ENCODE data around the gene LBH.
A peak's percentile ranks its signal among the peaks of the same experiment; 100 is the strongest.
"Not testable (repeated sequence)": the region's sequence is repeated elsewhere in the genome, so short reads cannot be mapped to it uniquely, and the experiment has no call there.

The LBH gene

DNA sequence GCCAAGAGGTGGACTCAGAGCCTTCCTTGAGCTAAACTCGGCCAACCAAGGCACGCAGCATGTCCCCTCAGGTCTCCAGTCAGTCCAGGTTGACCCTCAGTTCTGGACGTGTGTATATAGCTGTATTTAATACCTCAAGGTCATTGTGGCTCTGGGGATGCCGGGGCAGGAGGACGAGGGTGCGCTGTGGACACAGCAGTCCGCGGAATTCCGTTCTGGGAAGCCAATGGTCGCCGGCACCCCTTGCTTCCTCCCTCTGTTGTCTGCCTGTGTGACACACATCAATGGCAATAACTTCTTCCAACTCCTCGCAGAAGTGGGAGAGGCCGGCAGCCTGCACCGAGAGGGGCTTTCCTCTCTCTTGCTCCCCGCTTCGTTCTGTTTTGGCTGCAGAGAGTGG is 27.7 kb downstream of the LBH start:
- no peak for DNase-seq

DNA sequence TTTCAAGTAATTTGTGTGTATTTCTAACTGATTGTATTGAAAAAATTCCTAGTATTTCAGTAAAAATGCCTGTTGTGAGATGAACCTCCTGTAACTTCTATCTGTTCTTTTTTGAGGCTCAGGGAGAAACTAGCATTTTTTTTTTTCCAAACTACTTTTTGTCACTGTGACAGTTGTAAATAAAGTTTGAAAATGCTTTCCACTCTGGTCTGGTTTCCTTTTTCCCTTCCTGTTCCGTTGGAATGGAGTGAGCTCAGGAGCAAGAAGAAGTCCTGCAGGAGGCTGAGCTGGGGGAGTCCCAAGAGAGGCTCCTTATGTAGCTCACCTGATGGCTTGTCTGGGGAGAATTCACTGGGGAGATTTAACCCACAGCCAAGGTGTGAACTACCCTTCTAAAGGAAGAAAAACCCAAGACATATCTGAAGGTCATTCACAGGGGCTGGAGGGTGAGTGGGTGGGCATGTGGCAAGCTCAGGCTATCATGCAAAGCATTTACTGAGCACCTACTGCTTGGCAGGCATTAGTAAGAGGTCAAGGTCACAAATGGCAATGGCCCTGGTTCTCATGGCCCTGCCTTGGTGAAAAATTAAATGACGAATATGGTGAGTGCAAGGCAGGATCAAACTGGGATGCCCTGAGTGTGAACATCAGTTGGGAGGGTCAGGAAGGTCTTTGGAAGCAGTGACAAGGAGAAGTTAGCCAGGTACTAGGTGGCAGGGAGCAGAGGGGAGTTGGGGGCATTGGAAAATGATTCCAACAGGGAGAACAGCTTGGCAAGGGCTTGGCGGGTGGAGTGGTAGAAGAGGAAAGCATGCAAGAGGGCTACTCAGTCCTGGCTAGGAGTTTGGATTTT is 28.7 kb downstream of the LBH start:
- DNase-seq = no peak

DNA sequence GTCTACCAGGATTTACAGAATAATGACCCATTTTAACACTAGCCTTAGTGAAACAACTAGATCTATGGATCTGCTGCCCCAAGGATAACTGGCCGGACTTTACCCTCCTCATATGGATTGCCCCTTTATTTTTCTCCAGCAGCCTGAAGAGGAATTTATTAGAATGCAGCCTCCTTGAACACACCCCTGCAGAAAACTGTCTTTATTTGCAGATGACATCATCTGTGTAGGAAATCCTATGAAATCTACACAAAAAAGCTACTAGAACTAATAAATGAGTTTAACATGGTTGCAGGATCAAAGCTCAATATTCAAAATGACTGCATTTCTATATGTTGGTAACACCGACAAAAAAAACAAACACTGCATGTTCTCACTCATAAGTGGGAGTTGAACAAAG is 29.6 kb downstream of the LBH start:
- DNase-seq = no peak

- DNase-seq = no peak
Observed at GRCh38 chr2:30261695-30262211, 30.4 kb downstream of the LBH start.

DNA sequence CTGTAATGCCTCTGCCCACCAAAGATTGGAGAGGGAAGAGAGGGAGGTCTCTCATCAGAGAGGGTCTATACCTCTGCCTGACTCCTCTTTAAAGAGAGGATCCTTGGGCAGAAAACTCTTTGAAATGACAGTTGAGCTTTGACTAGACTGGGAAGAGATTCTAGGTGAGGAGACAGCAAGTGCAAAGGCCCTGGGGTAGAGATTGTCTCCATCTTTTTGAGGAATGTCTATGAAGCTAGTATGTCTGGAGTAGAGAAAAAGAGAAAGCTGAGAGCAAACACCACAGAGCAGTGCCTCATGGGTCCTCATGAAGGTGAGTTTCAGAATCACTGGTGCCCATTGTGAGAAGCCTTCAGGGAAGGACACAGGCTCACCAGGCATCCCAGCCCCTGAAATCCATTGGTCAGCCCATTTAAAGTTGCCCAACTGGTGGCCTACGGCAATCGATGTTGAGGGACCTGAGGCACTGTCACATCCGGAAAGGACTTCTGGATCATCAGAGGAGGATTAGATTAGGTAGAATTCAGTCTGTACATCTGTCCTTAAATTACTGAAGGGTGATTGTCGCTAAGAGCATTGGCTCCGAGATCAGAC is 31.5 kb downstream of the LBH start:
- DNase-seq = no peak

DNA sequence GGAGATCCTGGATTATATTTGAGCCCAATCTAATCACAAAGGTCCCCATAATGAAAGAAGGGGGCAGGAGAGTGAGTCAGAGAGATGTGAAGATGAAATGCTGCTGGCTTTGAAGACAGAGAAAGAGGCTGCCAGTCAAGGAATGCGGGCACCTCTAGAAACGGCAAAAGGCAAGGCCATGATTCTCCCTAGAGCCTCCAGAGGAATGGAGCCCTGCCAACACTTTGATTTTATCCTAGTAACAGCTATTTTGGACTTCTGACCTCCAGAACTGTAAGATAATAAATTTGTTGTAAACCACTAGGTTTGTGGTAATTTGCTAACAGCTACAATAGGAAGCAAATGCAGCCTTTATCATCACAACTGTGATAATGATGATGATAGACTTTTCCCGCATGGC is 32.9 kb downstream of the LBH start:
- no peak for DNase-seq

DNA sequence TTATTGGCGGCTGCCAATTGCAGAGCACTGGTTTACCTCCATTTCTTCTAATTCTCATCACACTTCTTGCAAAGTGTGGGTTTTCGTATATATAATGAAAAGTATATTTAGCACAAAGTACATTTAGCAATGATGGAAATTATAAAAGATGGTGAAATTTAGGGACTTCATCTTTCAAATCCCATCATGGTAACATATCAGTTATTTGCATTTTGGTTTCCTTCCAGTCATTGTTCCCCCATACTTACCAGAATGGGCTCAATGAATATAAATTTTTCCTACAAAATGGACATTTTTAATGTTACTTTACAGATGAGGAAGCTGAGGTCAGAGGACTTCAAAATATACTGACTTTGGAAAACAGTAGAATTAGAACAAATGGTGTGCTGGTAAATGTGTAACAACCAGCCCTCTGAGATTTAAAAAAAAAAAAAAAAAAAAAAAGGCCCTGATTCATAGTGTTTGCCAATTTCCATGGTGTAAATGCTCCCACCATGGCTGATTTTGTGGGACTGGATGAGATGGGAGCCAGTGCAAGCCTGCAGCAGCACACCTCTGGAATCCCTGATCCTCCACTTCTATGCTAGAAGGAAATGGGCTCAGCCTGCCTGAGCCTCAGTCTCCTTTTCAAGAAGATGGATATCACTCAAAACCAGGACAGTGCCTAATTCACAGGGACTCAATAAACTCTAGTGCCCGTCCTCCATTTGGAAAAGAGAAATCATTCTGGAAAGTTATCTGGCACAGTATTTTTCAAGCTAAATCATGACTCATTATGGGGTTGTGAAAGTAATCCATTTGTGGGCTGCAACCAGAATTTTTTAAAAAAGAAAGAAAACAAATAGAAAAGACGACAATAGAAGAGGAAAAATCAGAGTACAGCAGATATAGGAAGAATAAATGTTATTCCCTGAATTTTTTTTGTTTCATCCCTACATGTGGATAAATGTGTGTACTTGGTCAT is 34.0 kb downstream of the LBH start:
- DNase-seq = no peak

- DNase-seq = peak in 1 of 2 experiments; percentile 49
Observed at GRCh38 chr2:30266051-30266621, 34.8 kb downstream of the LBH start.

GRCh38 chr2:30266705-30267104 is 35.4 kb downstream of the LBH start:
- no peak for DNase-seq

DNA sequence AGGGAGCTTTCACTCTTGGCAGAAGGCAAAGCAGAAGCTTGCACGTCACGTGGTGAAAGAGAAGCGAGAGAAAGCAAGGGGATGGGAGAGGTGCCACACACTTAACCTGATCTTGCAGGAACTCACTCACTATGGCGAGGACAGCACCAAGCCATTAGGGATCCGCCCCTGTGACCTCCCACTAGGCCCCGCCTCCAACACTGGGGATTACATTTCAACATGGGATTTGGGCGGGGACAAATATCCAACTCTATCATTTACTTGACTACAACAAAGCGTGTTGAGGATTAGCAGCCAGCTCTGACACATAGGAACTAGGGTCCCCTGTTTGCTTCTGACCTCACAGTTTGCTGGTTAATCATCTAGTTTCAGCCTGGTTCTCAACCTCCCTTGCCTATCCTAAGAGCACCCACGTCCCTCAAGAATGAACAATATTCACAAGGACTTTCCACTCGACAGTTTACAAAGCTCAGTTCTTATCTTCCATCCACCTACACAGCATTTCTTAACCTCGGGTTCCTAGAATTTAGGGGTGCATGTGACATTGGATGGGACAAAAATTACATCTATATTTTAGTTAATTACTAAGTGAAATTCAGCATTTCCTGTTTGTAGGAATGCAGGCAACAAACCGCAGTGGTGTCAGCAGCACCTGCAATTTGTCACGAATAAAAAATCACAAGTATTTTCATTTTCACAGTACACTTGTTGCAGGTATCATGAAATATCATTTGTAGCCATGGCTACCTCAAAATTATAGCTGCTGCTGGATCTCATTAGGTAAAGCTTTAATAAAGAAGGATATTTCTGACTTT is 36.0 kb downstream of the LBH start:
- DNase-seq = peak in 1 of 2 experiments; percentile 50

- no peak for DNase-seq
Observed at GRCh38 chr2:30268296-30268871, 37.0 kb downstream of the LBH start.

GRCh38 chr2:30269114-30269770 is 37.9 kb downstream of the LBH start:
- not testable (repeated sequence) for DNase-seq

- DNase-seq = no peak
Observed at GRCh38 chr2:30269771-30270145, 38.4 kb downstream of the LBH start.

DNA sequence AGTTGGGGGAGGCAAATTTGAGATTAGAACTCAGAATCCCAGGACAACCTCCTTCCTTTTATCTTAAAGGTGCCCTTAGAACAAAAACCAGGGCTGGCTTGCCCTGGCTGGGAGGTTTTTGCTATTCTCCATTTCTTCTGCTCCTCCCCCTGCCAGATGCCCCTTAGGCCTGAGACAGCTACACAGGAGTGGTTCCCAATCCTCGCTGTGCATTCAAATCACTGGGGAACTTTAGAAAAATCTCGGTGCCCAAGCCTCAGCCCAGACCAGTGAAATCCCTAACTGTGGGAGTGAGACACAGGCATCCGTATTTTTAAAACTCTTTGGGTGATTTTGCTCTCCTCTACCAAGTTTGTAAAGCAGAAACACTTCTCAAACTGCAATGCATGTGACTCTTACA is 38.8 kb downstream of the LBH start:
- DNase-seq = no peak

- no peak for DNase-seq
Observed at GRCh38 chr2:30271301-30271700, 40.0 kb downstream of the LBH start.

- no peak for DNase-seq
Observed at GRCh38 chr2:30272286-30272685, 41.0 kb downstream of the LBH start.

- DNase-seq = peak; percentile 29 to 48
Observed at GRCh38 chr2:30272761-30273573, 41.6 kb downstream of the LBH start.

DNA sequence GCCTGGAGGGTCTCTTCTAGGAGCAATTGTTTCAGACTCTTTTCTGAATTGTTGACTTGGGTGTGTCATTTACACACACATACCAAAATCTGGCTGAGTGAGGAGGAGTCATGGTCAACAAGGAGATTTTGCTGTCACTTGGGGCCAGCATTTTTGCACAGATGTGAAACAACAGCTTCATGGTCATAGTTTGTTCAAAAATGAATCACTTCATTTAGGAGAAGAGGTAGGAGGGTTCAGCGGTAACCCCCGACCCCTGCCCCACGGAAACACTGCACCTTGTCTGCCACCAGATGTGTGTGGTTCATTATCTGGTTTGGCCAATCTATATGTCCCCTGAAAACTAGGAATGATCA is 42.2 kb downstream of the LBH start:
- DNase-seq = no peak

DNA sequence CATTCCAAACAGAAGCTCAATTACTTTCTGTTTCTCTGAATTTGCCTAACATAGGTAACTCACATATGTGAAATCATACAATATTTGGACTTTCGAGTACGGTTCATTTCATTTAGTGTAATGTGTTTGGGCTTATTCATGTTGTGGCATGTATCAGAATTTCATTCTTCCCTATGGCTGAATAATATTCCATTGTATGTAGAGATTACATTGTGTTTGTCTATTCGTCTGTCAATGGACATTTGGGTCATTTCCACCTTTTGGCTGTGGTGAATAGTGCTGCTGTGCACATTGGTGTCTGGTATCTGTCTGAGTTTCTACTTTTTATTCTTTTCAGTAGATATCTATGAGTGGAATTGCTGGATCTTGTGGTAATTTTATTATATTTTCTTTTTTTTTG is 43.9 kb downstream of the LBH start:
- DNase-seq = no peak

DNA sequence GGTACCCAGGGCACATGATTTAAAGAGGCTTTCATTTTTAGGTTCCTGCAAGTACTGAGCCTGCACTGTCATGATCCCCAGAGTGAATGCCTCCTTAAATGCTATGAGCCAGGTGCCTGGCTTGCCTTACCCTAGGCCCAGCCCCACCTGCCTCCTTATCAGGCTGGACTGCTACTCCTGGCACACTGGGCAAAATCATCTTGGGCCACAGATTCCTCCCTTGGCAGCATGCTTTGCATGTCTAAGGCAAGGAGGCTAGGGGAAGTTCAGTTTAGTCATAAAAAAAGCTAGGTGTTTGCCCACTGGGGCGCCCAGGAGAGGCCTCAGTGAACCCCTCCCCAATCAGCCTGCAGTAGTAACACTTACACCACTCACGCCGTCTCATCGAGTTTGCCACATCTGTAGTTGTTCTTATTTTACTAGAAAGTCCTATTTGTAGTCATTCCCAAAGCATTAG is 45.1 kb downstream of the LBH start:
- DNase-seq = no peak

Measured in stimulated activated CD4-positive, alpha-beta T cell treated with anti-CD3 and anti-CD28 coated beads, Interleukin-4, amount 100 ng/mL, for 4 hours (primary cell).